GM19099 (cell line): Measurements from ENCODE around the gene NUDT22.

Source experiments
- POLR2A ChIP-seq: IDR thresholded peaks from 3 replicates; pipeline ENCODE4 v1.6.1; 2011; ENCODE audit warnings: low read depth; ENCODE audit not compliant: insufficient read length; ENCODE audit errors: extremely low read depth

NUDT22 gene

DNA sequence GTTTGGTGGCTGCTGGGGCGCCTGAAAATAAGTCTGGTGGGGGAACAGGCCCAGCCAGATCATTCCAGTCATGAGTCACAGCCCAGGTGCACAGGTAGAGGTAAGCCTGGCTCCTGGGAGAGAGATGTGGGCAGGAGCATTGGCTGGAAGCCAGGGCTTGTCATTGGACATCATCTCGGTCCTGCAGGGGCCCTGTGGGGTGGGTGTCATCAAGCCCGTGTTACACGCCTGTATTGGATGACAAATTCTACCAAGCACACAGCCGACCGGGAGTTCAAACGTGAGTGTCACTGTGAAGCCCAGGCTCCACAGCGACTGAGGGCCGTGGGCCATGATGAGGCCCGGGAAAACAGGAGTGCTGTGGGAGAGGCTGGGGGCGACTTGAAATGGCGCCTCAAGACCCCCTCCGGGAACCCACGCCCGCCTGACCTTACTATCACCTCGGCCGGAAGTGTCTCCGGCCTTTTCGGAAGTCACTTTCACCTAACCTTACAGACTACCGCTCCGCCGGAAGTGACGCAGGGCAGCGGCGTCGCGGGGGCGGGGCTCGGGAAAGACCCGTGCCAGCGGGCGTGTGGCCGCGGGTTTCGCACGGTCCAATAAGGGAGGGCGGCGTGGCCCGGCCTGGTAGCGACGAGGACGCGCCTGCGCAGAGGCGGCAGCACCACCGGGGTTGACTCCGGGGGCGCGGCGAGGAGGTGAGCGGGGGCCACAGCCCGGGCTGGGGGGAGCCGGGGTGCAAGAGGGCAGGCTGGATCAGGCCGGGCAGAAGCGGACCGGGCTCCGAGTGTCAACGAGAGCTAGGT is 14.6 kb downstream of the NUDT22 start, which contains the start of gene FKBP2:
Gene FKBP2, plus strand, starts transcription at position 661 of the 806 bp plus-strand sequence. CDS start 1,293 bp downstream, outside the sequence.
- TF ChIP-seq POLR2A, result peak; percentile 90

DNA sequence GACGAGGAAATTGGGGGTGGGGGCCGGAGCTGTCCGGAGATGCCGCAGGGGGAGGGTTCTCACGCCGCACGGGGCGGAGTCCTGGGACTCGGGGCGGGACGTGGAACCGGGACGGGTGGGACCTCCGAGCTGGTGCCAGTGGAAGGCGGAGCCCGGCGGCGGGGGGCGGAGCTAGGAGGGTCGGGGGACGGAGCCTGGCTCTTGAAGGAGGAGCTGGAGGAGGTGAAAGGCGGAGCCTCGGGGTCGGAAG is 15.1 kb downstream of the NUDT22 start:
- no peak for TF ChIP-seq POLR2A

DNA sequence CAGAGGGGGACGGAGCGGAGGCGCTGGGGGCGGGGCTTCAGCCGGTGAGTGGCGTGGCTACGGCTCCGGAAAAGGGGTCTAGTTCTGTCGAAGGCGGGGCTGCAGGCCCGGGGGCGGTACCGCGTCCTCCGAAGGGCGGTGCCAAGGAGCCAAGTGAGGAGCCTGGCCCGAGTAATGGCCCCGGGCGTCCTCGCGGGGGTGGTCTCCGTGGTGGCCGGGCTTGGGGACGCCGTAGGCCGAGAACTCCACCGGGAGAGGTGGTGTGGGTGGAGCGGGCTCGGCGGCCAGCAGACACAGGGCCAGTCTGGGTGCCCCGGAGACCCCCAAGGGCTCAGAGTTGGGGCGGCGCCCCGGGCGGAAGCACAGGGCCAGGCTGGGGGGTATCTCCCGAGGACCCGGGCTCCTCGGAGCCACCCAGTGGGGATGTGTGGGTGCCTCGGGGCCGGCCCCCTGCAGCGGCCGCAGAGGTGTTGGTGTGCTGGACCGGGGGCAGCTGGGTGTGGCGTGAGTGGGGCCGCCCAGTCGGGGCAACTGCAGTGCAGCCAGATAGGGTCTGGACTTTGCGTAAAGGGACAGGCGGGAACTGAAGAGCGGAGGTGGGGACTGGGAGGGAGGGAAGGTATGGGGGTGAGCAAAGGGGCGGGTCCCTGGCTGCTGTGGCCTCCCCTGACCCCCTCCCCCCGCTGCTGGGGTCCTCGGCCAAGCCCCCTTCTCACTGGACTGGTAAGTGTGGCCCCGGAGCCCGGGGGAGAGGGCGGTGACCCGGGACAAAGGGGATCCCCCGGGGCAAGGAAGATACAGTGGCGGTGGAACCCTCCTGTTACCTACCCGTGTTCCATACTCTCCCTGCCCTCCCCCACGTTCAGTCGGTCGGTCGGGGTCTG is 15.7 kb downstream of the NUDT22 start:
- TF ChIP-seq POLR2A, result peak; percentile 53

DNA sequence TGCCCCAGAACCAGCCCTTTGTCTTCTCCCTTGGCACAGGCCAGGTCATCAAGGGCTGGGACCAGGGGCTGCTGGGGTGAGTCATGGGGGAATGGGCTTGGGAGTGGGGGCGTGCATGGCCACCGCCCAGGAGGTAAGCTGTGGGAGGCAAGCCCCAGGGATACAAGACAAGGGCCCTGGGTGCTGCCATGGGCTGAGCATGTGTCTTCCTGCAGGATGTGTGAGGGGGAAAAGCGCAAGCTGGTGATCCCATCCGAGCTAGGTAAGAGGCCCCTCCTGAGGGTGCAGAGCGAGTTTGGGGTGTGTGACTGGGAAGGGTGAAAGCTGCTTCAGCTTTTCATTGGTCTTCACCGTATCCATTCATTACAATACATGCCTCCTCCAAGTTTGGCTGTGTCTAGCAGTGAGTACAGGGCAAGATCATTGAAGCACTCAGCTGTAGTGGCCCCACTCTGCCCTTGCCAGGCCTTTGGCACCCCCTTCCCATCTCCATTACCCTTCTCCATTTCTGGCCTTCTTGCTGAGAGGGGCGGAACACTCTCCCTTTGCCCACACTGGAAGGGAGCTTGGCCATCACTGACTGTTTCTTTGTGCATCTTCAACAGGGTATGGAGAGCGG is 17.3 kb downstream of the NUDT22 start:
- TF ChIP-seq POLR2A, result no peak

DNA sequence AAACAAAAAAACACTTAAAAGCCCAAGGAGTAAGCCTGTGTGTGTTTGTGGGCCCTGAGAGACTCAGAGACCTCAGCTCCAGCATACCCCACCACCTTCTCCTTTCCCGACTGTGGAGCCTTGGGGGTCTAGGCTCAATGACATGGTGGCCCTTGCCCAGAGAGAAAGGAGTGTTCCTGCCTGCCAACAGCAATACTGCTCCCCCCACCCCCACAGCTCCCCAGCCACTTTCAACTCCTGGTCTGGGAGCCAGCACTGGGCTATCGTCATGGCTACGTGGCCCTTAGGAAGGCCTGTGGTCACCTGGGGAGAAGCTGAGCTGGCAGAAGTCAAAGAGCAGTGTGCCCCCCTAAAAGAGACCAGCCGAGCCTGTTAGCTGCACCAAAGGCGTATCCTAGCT is 18.0 kb downstream of the NUDT22 start:
- TF ChIP-seq POLR2A, result no peak

DNA sequence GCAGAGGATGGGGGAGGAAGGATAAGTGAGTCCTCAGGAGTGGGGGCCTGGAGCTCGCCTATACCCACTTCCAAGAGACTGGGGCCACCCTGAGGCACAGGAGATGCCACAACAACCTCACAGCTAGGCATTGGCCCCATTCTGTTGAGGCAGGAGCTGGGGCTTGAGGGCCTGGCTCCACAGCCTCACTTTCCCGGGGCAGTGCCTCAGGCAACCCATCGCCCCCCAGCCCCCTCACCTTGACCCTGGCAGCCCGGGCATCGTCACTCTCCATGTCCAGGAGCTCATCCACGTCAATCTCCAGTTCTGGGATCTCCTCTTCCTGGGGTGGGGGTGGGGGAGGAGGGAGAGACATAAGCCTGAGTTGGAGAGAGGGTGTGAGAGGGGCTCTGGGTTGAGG is 18.9 kb downstream of the NUDT22 start:
- peak; percentile 13 for TF ChIP-seq POLR2A

DNA sequence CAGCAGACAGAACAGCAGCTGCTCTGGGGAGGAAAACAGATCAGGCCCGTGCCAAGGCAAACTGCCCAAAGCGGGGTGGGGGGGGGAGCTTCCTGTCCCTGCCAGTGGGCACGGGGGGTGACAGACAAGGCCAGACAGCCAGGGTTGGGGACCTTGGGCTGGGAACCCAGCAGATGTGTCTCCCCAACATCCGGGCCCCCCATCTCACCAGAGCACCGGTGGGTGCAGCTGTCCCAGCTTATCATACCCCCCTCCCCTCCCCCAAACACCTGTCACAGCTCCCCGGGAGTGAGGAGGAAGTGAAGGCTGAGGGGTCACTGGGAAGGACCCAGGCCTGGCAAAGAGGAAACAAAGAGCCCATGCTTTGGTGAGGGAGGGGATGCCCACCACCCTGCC is 19.3 kb downstream of the NUDT22 start:
- no peak for TF ChIP-seq POLR2A

DNA sequence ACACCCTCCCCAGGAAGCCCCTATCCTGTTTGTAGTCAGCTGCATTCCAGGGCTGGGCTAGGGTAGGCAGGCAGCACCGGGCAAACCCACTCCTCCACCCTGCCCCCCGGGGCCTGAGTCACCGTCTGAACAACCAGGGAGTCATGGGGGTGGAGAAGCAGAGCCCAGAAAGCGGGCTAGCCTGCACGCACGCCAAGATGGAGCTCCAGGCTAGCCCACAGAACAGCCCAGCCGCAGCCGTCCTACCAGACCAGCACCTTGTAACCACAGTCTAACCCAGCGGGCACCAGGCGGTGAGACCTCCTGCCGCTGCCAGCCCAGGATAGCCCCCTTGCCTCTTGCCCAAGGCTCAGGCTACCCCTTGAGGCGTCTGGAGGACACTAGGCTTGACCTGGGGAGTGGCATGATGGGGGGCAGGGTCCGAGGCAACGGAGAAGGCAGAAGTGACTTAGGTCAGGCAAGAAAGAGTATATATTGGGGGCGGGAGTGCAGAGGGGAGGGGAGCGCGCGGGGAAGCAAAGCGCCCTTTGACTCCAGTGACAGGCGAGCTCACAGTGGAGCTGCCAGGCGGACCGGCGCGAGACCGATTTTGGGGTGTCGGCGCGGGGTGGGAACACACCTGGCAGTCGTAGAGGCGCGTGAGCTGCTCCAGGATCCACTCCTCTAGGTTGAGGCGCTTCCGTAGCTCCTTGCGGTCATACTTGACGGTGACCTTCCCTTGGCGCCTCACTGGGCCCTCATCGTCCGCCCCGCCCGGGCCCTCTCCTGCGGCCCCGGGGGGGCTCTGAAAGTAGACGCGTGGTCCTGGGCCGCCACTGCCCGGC is 19.9 kb downstream of the NUDT22 start:
- TF ChIP-seq POLR2A, result peak; percentile 1

DNA sequence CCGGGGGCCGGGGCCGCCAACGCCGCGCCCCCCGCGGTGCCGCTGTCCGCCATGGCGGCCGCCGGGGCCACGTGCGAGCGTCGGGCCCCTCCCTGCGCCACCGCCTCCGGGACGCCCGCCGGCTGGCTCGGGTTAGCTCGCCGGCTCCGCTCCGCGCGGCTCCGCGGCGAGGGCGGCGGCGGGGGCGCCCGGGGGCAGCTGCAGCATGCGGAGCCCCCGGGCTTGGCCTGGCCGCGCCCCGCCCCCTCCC is 20.5 kb downstream of the NUDT22 start:
- TF ChIP-seq POLR2A, result peak; percentile 4

DNA sequence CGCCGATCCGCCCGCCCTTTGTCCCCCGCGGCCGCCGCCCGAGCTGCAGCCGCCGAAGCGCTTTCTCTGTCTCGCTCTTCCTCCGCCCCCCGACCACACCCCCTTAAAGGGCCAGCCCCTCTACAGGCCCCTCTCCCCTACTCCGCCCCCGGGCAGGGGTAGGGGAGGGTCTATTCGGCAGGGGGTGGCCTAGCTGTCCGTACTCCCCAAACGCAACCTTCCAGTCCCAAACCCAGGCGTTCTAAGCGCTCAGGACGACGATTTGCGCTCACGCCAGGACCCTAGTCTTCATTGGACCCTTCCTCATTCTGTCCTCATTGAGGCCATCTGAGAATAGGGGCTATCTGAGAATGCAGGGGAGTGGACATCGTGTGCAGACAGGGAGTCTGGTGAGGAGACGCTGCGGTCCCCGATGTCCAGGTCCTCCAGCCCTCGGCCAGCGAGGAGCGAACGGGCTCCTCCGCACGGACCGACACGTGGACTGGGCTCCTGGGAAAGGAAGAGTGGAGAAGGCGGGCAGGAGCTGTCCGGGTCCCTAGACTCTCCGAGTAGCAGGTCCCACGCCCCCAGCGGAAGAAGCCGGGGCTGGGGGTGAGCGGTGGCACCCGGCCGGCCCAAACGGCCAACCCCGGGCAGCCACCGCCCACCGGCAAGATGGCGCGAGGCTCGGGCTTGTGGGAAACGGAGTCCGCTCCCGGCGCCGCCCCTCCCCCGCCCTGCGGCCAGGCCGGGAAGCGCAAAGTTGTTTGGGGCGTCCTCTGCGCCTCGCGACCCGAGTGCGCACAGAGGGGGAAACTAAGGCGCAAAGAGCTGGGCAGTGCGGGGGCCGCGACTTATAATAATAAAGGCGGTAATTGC is 21.0 kb downstream of the NUDT22 start, which contains the start of gene PPP1R14B:
Gene PPP1R14B, minus strand, starts transcription at position 73 of the 858 bp plus-strand sequence. CDS start 270 bp downstream, outside the sequence.
- TF ChIP-seq POLR2A, result peak; percentile 24

DNA sequence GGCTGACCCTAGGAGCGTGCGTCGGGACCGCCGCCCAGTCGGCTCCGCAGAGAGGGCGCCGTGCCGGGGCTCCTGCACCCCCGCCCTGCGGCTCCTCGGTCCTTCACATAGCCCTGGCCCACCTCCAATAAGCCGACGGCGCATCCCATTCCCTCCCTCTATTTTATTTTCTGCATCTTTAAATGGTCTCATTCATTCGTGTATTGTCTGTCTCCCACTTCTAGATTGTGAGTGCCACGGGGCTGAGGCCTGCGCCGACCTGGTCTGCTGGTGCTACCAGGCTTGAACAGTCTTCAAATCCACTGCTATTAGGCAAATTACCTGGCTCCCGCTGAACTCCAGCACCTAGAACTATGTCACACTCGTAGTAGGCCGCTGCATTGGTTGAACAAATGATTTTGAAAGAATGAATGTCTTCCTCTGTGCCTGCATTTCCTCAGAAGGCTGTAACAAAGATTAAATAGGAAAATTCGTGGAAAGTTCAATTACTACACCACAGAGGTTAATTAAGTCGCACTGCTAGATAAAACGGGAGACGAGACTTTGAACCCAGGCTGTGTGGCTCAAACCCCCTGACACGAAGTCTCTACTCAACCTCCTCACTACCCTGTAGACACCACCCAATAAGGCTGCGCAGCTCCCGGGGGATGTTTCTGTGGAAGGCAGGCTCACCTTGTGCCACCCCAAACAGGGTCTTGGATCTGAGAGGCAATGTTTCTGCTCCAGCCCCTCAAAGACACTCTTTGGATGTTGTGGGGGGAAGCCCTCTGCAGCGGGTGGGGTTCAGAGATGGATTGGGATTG is 21.9 kb downstream of the NUDT22 start:
- no peak for TF ChIP-seq POLR2A

DNA sequence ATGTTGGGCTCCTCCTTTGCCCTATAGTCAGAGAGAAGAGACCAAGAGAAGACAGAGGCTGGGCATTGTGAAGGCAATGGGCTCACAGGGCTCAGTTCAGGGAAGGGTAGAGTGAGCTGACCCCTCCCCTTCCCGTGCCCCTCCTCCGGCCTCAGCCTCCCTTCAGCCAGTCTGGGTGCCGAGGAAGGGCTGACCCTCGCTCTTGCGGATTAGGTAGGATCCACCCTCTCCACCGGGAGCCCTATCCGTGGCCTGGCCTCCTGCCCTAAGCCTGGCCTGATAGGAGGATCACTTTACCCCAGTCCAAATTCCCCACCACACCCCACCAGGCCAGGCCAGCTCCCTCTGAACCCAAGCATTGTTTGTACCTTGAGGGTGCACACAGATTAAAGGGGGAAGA is 22.5 kb downstream of the NUDT22 start:
- no peak for TF ChIP-seq POLR2A

DNA sequence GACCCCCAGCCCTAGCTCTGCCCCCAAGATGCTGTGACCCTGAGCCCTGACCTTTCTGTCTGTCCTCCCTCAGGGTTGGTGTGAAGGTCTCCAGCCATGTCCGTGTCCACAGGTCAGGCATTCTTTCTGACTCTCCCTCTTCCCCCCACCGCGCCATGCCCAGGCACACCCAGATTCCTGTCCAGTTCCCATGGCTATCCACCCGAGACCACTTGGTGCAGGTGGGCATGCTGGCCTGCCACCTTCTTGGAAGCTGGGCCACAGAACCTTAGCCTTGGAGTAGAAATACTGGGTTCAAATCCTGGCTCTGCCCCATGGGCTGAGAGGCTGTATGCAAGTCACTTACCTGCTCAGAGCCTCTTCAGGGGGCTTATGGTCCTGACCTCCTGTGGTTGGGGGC is 23.0 kb downstream of the NUDT22 start:
- no peak for TF ChIP-seq POLR2A
